ENCODE results near the gene PRR15.
"Not testable (repeated sequence)": the region's sequence is repeated elsewhere in the genome, so short reads cannot be mapped to it uniquely, and the experiment has no call there.

PRR15 gene, protein sequence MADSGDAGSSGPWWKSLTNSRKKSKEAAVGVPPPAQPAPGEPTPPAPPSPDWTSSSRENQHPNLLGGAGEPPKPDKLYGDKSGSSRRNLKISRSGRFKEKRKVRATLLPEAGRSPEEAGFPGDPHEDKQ

GRCh38 chr7:29563590-29564495, at the start of gene PRR15:
TSS of gene PRR15 (plus strand) at chr7:29563835. CDS start at chr7:29566330, 2,495 bp downstream.
- no peak for DNase-seq (ENCODE audit: low read depth in 2 of 2)

DNA sequence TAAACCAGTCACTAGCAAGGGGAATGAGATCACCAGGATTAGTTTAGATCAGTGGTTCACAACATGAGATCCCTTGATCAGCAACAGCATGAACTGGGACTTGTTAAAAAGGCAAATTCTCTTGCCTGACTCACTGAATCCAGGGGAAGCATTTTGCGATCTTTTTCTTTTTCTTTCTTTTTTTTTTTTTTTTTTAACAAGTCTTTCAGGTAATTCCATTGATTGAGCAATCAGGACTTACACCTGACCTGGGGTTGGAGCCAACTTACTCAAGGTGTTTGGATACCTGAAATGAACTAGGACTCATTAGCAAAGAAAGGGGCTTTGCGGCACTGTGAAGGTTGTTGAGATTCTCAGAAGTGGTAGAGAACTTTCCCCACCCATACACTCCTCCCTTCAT, 47.1 kb upstream of the PRR15 start:
- no peak for DNase-seq (ENCODE audit: low read depth in 2 of 2)

DNA sequence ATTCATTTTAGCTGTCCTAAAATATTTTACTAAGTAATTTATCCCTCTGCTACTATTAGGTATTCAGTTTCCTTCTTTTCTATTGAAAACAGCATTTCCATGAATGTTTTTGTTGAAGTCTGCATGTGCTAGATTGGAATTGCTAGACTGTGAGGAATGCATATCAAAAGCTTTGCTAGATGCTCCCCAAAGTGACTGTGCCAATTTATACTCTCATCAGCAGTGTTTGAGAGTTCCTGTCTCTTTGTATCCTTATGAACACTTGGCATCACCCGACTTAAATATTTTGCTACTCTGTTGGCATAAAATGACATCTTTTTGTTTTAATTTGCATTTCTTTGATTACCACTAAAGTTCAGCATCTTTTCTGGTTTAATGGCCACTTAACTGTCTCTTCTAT, 45.0 kb upstream of the PRR15 start:
- no peak for DNase-seq (ENCODE audit: low read depth in 2 of 2)

GRCh38 chr7:29523728-29524127, 39.9 kb upstream of the PRR15 start:
- DNase-seq (ENCODE audit: low read depth in 2 of 2): no peak

GRCh38 chr7:29527505-29528108, 36.0 kb upstream of the PRR15 start:
- no peak for DNase-seq (ENCODE audit: low read depth in 2 of 2)

DNA sequence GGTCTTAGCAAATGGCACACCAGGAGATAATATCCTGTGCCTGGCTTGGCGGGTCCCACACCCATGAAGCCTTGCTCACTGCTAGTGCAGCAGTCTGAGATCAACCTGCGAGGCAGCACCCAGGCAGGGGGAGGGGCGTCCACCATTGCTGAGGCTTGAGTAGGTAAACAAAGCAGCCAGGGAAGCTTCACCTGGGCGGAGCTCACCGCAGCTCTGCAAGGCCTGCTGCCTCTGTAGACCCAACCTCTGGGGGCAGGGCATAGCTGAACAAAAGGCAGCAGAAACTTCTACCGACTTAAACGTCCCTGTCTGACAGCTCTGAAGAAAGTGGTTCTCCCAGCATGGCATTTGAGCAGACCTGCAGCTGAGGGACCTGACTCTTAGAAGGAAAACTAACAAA, 35.1 kb upstream of the PRR15 start:
- DNase-seq (ENCODE audit: low read depth in 2 of 2): not testable (repeated sequence)

DNA sequence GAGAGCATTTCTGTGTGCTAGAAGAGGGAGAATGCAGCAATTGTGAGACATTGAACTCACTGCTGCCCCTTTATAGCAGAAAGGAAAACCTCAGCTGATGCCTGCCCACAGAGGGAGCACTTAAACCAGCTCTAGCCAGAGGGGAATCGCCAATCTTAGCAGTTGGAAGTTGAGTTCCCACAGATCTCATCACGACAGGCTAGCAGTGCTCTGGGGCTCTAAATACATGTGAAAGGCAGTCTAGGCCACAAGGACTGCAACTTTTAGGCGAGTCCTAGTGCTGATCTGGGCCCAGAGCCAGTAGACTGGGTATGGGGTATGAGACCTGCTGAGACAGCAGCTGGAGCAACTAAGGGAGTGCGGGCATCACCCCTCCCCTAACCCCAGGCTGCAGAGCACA, 25.2 kb upstream of the PRR15 start:
- DNase-seq (ENCODE audit: low read depth in 2 of 2): no peak

DNA sequence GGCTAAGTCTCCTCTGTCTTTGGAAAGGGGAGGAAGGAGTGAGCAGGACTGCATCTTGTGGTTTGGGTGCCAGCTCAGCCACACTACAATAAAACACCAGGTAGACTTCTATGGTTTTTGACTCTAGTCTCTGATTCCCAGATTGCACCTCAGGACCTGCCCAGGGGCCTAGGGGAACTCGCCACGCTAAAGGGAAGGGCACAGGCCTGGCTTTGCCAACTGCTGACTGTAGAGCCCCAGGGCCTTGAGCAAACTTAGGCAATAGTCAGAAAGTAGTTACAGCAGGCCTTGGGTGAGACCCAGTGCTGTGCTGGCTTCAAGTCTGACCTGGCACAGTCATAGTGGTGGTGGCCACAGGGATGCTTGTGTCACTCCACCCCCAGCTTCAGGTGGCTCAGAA, 24.2 kb upstream of the PRR15 start:
- DNase-seq (ENCODE audit: low read depth in 2 of 2): no peak

GRCh38 chr7:29547421-29547820, 16.2 kb upstream of the PRR15 start:
- no peak for DNase-seq (ENCODE audit: low read depth in 2 of 2)

- no peak for DNase-seq (ENCODE audit: low read depth in 2 of 2)
Observed at GRCh38 chr7:29548823-29549222, 14.8 kb upstream of the PRR15 start.

GRCh38 chr7:29552392-29552791, 11.2 kb upstream of the PRR15 start:
- no peak for DNase-seq (ENCODE audit: low read depth in 2 of 2)

- no peak for DNase-seq (ENCODE audit: low read depth in 2 of 2)
Observed at GRCh38 chr7:29555061-29555460, 8.6 kb upstream of the PRR15 start.

GRCh38 chr7:29556405-29557195, 7.0 kb upstream of the PRR15 start:
- no peak for DNase-seq (ENCODE audit: low read depth in 2 of 2)

DNA sequence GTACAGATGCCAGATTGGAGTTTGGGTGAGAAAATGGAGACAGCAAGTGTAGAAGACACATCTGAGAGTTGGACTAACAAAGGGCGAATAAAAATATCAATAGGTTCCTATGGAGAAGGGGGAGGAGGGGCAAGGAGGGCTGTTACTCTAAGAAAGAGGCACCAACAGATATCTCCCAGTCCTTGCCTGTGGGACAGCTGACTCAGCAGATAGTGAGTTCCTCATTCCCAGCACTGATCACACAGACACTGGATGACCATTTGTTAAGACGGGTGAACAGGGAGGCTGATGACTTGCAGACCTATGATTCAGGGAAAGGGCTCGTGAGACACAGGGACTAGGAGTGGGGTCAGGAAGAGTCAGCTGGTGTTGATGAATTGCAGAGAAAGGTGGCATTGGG, 5.7 kb upstream of the PRR15 start:
- DNase-seq (ENCODE audit: low read depth in 2 of 2): no peak

GRCh38 chr7:29561271-29561670, 2.4 kb upstream of the PRR15 start:
- DNase-seq (ENCODE audit: low read depth in 2 of 2): no peak

DNA sequence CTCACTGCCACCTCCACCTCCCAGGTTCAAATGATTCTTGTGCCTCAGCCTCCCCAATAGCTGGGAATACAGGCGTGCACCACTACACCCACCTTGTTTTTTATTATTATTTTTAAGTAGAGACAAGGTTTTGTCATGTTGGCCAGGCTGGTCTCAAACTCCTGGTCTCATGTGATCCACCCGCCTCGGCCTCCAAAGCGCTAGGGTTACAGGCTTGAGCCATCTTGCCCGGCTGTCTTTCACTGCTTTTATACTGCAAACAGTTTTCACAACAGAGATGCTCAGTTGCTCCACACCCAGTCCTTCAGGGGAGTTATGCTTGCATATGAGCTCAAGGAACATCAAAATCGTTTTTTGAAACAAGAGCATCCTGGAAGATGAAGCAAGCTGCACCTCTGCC, 1.3 kb upstream of the PRR15 start:
- no peak for DNase-seq (ENCODE audit: low read depth in 2 of 2)

DNA sequence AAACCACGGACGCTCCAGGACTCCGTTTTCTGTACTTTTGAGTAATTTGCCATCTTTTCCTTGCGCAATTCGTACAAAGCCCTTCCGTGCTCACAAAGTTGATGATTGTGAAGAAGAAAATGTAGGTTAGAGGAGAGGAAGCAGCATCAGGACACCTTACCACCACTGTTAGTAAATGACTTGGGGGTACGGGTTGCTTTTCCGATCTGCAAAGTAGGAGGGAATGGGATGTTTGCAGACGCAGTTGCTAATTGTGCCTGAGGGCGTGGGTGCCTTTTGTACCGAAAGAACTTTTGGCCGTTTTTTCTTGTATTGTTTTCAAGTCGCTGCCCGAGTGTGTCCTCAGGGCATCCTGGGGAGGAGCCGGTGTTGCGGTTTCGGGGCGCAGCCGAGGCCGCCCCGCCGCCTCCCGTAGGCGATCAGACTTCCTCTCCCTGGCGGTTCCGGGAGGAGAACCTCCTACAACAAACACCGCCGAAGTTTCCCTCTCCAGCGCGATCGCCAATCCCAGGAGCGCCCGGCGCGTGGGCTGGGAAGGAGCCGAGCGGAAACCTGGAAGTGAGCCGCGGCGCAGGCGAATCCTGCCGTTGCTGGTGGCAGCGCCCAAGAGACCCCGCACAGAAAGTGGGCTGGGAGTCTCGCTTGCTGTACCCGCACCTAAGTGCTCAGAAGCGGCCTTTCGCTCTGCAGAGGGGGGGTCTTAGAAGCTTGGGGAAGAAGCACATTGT, 1.0 kb downstream of the PRR15 start:
- DNase-seq (ENCODE audit: low read depth in 2 of 2): no peak

DNA sequence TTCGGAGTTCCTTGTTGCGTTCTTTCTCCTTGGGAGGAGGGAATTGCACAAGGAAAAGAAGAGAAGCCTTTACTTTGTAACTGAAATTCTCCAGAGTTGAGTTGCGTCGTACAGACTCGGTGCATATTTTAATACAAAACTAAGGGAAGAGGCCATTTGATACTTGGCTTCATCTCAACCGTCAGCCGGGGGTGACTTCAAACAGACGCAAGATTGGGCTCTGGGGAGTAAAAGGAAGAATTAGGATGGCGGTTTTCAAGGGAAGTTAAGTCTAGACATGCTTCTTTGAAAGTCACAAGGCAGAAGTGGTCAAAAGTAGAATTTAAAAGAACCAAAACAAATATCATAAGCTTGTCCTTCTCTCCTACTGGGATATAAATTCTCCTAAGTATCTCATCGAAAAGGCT, 1.6 kb downstream of the PRR15 start:
- no peak for DNase-seq (ENCODE audit: low read depth in 2 of 2)

GRCh38 chr7:29565634-29565981, 2.0 kb downstream of the PRR15 start:
- DNase-seq (ENCODE audit: low read depth in 2 of 2): no peak

DNA sequence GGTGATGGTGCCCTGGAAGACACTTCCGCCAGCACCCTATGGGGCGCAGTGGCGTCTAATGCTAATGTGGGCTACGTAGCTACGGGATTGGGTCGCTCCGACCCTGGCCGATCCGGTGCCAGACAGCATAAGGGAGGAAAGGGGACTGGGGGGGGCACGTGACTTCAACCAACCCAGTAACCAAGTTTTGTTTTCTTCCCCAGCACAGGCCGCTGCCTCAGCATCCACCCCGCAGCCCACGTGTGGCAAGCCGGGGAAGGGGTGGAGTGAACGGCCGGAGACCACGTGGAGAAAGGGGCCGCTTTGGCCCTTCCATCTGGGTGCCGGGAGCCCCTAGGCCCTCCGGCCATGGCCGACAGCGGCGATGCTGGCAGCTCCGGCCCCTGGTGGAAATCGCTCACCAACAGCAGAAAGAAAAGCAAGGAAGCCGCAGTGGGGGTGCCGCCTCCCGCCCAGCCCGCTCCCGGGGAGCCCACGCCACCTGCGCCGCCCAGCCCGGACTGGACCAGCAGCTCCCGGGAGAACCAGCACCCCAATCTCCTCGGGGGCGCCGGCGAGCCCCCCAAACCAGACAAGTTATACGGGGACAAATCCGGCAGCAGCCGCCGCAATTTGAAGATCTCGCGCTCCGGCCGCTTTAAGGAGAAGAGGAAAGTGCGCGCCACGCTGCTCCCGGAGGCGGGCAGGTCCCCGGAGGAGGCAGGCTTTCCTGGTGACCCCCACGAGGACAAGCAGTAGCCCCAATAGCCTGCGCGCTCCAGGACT, 2.5 kb downstream of the PRR15 start:
- no peak for DNase-seq (ENCODE audit: low read depth in 2 of 2)

DNA sequence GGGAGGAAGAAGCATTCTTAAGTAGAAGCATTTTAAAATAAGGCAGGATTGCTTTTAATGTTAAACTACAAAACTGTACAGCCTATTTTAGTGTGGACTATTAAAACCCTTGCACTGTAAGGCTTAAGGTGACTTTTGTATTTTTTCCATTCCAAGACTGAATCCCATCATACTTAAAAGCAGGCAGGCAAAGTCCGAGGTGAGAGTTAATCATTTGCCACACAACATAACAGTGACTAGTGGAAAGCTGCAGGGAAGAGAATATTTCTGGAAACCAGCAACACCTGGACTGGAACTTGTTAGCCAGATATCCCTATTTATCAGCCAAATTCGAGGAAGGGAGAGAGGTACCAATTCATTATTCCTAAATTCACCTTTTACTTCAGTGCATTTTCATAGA, 3.5 kb downstream of the PRR15 start:
- DNase-seq (ENCODE audit: low read depth in 2 of 2): no peak

All from activated CD4-positive, alpha-beta T cell treated with anti-CD3 and anti-CD28 coated beads for 24 hours (primary cell).